ENCODE measurements around the gene SLC25A21. TPM values are rescaled to one million over a fixed set of nuclear protein-coding genes. Genes with fewer than 3 reads are reported as not detected.

Gene SLC25A21
- total RNA-seq, 2 donors from 2014 or later, result 1.2 TPM; not detected in 1

DNA sequence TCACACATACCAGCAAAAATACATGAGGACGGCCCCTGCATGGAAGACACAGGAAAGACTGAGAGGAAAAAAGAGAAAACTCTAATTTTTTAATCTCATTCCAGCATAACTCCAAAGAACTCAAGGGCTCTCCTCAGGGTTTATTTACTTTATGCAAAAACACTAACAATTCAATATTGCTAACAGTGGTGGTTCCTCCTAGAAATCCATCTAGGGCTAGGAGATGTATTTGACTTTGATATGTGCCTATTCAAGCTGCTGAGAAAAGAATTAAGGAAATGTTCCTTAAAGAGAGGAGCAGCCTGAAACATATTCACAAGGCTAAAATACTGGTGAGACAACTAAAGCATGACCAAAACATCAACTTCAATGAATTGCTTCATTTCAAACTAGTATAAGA is 57.0 kb downstream of the SLC25A21 start:
- DNase-seq (ENCODE audit: low spot score) (no peak), ATAC-seq (ENCODE audit: insufficient number of reproducible peaks, low FRiP score, low read depth) (no peak)
- H3K4me1 ChIP-seq (ENCODE audit: control insufficient read depth in 1 of 2, low read depth in 2 of 2), result peaks cover 6 to 14% of the 10 kb centered on the region in 2 donors

DNA sequence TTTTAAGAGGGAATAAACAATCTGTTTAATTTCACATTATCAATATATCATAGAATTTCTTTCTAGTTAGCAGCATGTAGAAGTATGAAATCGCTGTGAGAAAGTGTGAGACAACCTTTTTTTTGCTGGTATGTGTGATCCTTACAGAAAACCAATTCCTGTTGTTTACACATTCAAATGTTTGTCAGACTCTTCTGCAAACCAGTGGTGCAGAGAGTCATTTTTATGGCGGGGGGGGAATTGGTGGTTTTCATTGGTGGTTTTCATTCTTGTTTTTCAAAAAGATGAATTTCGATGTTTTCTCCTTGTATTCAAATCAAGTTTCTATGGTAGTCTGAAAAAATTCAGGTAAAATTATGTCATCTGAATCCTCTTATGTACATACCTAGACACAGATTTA is 57.8 kb downstream of the SLC25A21 start:
- Histone ChIP-seq H3K36me3 (no peaks in the 10 kb centered on the region), H3K27me3 (replicated peaks; ENCODE audit: insufficient read depth) (no peaks in the 10 kb centered on the region), H3K27ac (no peak overlapping the region), H3K4me1 (ENCODE audit: control insufficient read depth in 1 of 2, low read depth in 2 of 2) (peaks cover 6 to 14% of the 10 kb centered on the region in 2 donors), H3K9me3 (no peaks in the 10 kb centered on the region), H3K4me3 (no peak overlapping the region)
- ATAC-seq (ENCODE audit: insufficient number of reproducible peaks, low FRiP score, low read depth) (no peak), DNase-seq (ENCODE audit: low spot score) (no peak)
- TF ChIP-seq CTCF (IDR thresholded peaks at IDR 0.05), result no peak

More for the DNA sequence above, 57.0 kb downstream of the SLC25A21 start:
- Histone ChIP-seq H3K9me3 (no peaks in the 10 kb centered on the region), H3K27me3 (replicated peaks; ENCODE audit: insufficient read depth) (no peaks in the 10 kb centered on the region), H3K27ac (no peak overlapping the region), H3K4me3 (no peak overlapping the region), H3K36me3 (no peaks in the 10 kb centered on the region)
- TF ChIP-seq CTCF (IDR thresholded peaks at IDR 0.05), result no peak

DNA sequence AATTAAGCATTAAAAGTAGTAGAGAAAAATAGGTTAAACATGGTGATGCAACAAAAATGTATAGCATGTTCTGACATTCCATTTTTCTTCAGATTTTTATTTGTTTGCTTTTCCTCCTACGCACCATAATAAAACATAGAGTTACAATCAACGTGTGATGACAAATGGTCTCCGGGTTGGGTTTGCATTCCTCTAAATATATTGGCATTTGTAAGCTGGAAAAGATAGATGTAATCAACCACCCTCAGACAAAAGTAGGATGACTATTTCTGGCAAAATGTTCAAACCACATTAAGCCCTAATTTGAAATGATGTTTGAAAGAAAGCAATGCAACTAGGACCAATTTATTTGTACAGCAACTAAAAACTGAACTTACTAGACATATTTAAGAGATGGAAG is 58.4 kb downstream of the SLC25A21 start:
- ATAC-seq (ENCODE audit: insufficient number of reproducible peaks, low FRiP score, low read depth) (no peak), DNase-seq (ENCODE audit: low spot score) (no peak)
- Histone ChIP-seq H3K9me3 (no peaks in the 10 kb centered on the region), H3K36me3 (no peaks in the 10 kb centered on the region), H3K27me3 (replicated peaks; ENCODE audit: insufficient read depth) (no peaks in the 10 kb centered on the region), H3K27ac (no peak overlapping the region), H3K4me3 (no peak overlapping the region), H3K4me1 (ENCODE audit: control insufficient read depth in 1 of 2, low read depth in 2 of 2) (peaks cover 6 to 14% of the 10 kb centered on the region in 2 donors)
- no peak for TF ChIP-seq CTCF (IDR thresholded peaks at IDR 0.05)

DNA sequence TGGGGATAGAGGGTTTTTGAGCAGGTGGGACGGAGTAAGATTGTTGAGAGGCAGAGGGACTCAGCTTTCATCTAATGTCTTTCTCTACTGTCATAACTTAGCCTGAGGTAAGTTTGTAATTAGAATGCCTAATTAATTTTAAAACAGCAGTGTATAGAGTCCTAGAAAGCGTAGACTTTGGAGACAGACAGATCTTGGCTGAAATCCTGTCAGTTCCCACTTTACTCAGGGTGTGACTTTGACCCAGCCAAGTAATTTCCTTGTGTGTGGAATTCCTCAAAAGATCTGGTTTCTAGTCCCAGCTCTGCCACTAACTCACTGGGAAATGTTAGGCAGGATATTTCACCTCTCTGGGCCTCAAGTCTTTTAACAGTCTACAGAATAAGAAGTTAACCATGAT is 74.3 kb downstream of the SLC25A21 start:
- DNase-seq (ENCODE audit: low spot score) (no peak), ATAC-seq (ENCODE audit: insufficient number of reproducible peaks, low FRiP score, low read depth) (no peak)
- no peak overlapping the region for H3K4me3 ChIP-seq
- no peaks in the 10 kb centered on the region for H3K36me3 ChIP-seq
- no peak overlapping the region for H3K27ac ChIP-seq
- TF ChIP-seq CTCF (IDR thresholded peaks at IDR 0.05), result no peak
- H3K9me3 ChIP-seq, result no peaks in the 10 kb centered on the region
- no peaks in the 10 kb centered on the region for H3K4me1 ChIP-seq (ENCODE audit: control insufficient read depth in 1 of 2, low read depth in 2 of 2)
- no peaks in the 10 kb centered on the region for H3K27me3 ChIP-seq (replicated peaks; ENCODE audit: insufficient read depth)

- no peaks in the 10 kb centered on the region for H3K36me3 ChIP-seq
- no peak overlapping the region for H3K4me3 ChIP-seq
- H3K27me3 ChIP-seq (replicated peaks; ENCODE audit: insufficient read depth), result no peaks in the 10 kb centered on the region
- no peak overlapping the region for H3K27ac ChIP-seq
- H3K9me3 ChIP-seq, result no peaks in the 10 kb centered on the region
- H3K4me1 ChIP-seq (ENCODE audit: control insufficient read depth in 1 of 2, low read depth in 2 of 2), result no peaks in the 10 kb centered on the region
- TF ChIP-seq CTCF (IDR thresholded peaks at IDR 0.05), result no peak
- DNase-seq (ENCODE audit: low spot score) (no peak), ATAC-seq (ENCODE audit: insufficient number of reproducible peaks, low FRiP score, low read depth) (no peak)
Measured at GRCh38 chr14:37094502-37094901, 77.9 kb downstream of the SLC25A21 start.

Data from thoracic aorta (tissue), 2 donors.